ENCODE results near the gene PPP1R1B. TPM values are rescaled to one million over a fixed set of nuclear protein-coding genes. Genes with fewer than 3 reads are reported as not detected.

The PPP1R1B gene
- total RNA-seq, 1 donor from 2014 or later, result 0.55 TPM

DNA sequence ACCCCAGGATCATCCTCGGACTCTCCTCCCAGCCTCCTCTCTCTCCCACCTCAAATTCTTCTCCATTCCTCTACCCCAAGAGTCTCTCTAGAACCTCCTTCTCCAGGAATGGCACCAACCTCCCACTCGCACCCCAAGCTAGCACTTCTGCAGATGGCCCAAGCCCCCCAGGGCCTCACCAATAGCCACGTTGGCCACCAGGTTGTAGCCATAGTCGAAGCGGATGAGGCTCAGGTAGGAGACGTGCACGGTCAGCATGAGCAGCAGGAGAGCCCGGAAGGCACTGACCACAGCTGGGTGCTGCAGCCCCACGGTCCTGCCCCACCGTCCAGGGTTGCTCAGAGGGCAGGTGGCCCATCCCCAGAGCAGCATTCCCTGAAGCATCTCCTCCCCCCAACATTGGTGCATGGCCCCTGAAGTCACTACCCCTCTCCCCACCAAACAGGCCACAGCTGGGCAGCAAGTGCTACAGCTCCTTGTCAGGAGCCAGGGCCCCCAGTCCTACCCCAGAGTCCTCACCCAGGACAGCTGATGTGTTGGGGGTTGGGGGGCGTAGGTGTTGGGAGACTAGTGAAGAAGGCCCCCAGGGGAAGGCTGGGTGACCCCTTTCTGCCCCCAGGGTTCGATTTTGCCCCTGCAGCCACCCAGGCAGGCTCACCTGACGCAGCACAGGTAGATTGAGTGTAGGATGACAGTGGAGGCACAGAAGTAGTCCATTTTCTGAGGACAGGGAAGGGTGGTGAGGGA is 46.8 kb downstream of the PPP1R1B start:
- ATAC-seq (no peak), DNase-seq (no peak)
- intact Hi-C loops (cut with micrococcal nuclease), result no loop called here

DNA sequence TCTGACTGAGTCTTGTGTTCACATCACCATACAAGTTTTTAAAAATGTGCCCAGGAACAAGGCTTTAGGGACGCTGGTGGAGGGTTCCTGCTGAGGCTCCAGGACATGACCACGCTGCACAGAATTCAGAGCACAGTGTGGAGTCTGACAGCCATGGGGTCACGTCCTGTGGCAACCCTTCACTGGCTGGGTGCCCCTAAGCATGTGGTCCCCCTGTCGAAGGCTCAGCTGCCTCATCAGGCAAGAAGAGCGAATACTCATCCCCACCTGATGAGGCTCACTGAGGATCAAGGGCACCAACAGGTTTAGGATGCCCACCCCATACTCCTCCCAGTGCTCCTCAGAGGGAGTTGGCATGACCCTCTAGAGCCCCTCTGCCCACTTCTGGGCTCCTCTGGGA is 47.4 kb downstream of the PPP1R1B start:
- no peak for ATAC-seq
- intact Hi-C loops (cut with micrococcal nuclease), result no loop called here

DNA sequence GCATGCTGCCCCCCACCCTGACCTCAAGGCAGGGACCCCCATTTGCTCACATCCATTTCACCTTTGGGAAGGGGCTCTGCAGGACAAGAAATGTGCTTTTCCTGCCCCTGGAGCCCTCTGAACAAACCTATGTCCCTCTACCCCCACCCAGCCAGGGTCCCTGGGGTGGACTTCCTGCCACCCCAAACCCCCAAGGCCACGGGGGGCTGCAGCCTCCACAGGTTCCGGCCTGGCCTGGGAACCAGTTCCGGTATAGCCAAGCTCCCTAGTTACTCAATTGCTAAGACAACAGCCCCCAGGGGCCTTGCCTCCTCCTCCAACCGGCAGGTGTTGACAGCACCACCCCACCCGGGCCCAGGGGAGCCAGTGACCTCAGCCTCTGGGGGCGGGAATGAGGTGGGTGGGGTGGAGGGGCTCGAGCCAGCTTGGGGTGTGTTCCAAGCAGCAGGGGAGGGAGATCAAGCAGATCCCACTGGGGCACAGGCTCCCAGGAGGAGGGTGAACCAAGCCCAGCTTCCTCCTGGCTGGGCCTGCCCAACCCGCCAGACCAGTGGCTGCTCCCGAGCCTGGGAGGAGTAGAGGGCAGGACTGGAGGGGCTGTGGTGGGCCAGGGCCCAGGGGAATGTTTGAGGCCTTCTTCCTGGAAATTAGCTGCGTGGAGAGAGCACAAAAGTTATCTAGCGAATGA is 48.1 kb downstream of the PPP1R1B start:
- DNase-seq (peak; percentile 71), ATAC-seq (peak; percentile 33)
- intact Hi-C loops (cut with micrococcal nuclease), result no loop called here

More for the DNA sequence above, 47.4 kb downstream of the PPP1R1B start:
- DNase-seq, result no peak

DNA sequence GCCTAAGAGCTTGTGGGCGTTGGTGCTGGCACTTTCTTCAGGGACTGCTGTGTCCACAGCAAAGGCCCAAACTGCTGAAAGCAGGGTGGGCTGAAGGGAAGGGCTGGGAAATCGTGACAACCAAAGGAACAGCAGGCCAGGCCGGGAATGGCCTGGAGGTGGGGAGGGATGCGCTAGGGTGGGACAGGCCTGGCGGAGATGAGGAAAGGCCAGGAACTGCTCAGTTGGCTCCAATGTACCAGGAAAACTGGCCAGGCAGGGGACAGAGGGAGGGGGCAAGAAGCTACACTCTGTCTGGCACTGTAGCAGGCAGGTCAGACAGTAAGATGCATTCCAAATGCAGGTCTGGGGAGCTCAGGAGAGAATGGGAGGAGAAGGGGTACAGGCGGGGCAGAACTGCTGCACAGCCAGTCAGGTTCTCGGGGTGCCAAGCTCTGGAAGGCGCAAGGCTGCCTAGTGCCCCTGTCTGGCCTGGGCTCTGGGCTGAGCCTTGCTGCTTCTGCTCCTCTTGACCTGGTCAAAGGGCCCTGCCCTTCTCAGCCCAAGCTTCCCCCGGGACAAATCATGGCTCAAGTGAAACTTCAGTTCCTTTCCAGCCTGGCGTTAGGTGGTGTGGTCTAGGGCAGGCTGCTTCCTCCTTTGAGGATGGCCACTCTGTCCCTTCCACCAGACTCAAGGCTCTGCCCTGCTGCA is 48.8 kb downstream of the PPP1R1B start:
- DNase-seq, result no peak

DNA sequence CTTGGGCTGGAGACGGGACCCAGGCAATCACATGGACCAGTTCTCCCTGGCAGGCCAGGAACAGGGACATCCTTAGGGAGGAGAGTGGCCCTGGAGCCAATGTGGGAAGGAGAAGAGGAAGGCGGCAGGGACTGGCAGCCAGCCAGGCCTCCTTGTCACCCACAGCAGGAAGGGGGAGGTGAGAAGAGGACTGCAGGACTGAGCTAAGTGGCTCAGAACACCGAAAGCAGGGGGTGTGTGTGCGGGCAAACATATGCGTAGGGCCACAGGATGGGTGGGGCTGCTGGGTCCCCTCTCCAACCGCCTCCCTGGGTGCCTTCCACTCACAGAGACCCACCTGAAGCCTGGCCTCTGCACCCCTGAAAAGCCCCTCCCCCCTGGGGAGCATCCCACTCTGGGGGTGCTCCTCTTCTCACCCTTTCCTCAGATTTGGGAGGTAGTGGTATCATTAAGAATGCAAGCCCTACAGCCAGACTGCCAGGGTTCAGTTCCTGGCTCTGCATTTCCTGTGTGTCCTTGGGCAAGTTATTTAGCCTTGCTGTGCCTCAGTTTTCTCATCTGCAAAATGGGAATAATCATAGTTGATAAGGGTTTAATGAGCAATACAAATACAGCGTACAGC is 49.6 kb downstream of the PPP1R1B start:
- peak; percentile 90 for DNase-seq
- ATAC-seq, result peak; percentile 40
- intact Hi-C loops (cut with micrococcal nuclease), result no loop called here

More for the DNA sequence above, 48.8 kb downstream of the PPP1R1B start:
- intact Hi-C loops (cut with micrococcal nuclease), result no loop called here
- ATAC-seq, result no peak

DNA sequence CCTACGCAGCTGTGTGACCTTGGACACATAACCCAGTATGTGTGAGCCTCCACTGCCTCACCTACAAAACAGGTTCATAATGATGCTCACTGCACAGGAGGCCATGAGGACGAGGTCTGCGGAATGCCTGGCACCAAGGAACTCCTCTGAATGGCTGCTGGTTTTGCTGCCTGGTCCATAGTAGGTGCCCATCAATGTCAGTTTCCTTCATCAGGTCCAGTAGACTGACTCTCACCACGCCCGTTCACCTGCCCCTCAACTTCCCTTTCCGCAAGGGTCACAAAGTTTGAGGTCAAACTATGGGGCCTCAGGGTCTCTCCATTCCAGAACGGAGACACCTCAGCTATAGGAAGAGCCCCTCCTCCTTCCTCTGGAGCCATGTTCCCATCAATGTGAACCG is 50.3 kb downstream of the PPP1R1B start:
- ATAC-seq, result no peak
- DNase-seq, result no peak
- intact Hi-C loops (cut with micrococcal nuclease), result no loop called here

DNA sequence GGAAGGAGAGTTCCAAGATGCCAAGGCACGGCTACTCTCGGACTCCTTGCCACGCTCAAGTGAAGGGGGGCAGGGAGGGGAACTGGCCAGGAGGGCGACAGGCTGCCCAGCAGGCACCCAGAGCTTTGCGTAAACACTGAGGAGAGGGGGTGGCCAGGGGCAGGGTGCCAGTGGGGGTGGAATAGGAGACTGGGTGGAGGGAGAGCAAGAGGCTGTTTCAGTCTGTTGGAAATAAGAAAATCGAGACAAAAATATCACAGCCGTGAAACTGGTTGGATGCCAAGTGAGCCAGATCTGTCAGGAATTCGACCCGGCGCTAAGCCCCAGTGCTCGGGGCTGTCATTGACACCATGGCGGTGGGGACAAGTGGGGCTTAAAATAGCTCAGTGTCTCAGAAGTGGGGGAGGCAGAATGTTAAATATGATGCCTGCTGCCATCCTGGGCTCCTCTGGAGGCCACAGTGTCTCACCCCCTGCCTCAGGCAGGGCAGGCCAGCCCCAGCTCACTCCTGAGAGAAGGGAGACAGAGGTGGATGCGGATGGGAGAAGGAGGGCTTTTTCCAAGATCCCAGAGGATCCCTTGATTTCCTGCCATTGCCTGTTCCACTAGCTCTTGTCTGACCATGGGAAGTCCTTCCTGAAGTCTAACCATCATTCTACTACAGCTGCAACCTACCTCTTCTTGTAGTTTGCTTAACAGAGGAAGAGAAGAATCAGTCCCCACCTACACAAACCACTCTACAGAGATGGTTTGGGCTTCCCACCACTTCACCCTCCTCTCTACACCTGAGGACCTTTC is 51.0 kb downstream of the PPP1R1B start:
- DNase-seq (peak; percentile 85), ATAC-seq (peak; percentile 75)
- intact Hi-C loops (cut with micrococcal nuclease), result no loop called here

DNA sequence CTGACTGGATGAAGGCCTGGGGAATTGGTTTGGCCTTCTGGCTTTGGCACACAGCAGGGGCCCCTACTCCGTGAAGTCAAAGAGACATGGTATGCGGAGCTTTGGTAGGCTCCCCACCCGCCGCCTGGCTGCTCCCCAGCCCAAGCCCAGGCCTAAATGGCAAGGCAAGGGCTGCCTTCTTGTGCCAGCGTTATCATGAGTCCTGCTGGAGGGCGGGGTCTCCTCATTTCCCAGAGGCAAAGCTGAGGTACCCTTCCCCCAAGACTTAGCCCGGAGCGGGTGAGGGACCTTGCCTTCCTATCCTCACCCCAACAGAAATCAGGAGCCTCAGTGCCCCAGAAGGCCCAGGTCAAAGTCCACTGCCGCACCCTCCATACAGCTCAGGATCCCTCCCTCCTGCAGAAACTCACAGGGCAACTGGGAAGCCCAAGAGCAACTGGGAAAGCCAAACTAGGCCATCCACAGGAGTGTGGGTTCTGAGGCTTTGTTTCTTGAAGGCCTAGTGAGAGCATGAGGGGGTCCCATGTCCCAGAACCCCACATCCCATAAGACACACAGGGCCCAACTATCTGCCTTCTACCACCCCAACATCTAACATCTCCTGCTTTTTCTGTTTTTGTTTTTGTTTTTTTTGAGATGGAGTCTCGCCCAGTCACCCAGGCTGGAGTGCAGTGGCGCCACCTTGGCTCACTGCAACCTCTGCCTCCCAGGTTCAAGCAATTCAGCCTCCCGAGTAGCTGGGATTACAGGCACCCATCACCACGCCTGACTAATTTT is 51.8 kb downstream of the PPP1R1B start:
- DNase-seq, result no peak
- intact Hi-C loops (cut with micrococcal nuclease), result no loop called here

DNA sequence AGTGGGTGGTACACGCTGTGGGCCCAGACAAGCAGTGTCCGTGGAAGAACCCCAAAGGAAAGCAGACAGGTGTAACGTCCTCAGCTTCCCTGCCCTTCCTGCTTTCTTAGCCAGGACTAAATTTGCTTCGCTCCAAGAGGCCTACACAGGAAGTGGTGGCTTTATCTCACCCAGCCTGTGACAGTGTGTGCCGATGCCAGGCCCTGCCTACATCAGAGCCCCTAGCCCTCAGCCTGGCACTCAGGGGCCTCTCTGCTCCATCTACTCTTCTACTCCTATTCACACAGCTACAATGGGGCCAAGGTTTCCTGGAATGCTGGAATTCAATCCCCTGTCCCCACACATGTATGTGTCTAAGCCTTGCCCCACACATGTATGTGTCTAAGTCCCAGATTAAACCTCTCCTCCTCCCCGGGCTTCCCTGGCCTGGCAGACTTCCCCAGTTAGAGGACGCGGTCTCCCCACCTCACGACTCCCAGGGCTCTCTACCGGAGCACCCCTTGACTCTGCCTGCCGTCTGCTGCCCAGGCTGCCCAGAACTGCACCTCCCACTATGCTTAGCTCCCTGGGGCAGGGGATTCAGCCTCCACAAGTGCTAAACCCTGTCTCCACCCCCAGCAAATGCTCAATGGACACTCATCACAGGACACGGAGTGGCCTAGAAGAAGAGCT is 52.9 kb downstream of the PPP1R1B start:
- ATAC-seq, result peak; percentile 61

More for the DNA sequence above, 51.8 kb downstream of the PPP1R1B start:
- ATAC-seq, result no peak

DNA sequence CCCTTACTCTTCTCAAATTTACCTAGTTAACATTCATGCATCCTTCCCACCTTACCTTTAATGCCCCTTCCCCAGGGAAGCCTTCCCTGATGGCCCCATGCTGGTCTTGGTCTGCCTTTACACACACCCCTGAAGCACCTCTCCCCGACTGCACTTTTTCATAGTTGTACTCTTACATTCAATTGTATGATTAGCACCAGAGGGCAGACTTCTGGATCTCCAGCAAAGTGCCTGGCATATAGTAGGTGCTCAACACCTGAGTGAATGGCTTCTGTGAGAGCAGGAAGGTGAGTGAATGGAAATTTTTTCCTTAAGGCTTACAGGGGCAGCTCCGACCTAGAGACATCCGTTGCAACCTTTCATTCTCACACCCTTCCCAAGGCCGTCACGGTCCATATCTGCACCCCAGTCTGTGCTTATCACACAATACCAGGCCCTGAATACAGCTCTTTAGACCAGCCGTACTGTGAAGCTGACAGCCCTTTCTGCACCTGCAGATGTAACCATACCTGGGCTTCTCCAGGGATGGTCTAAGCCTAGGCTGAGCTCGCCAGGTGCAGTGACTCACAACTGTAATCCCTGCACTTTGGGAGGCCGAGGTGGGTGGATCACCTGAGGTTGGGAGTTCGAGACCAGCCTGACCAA is 56.7 kb downstream of the PPP1R1B start:
- DNase-seq (no peak), ATAC-seq (no peak)
- intact Hi-C loops (cut with micrococcal nuclease), result no loop called here

More for the DNA sequence above, 52.9 kb downstream of the PPP1R1B start:
- intact Hi-C loops (cut with micrococcal nuclease), result no loop called here
- peak; percentile 74 for DNase-seq

DNA sequence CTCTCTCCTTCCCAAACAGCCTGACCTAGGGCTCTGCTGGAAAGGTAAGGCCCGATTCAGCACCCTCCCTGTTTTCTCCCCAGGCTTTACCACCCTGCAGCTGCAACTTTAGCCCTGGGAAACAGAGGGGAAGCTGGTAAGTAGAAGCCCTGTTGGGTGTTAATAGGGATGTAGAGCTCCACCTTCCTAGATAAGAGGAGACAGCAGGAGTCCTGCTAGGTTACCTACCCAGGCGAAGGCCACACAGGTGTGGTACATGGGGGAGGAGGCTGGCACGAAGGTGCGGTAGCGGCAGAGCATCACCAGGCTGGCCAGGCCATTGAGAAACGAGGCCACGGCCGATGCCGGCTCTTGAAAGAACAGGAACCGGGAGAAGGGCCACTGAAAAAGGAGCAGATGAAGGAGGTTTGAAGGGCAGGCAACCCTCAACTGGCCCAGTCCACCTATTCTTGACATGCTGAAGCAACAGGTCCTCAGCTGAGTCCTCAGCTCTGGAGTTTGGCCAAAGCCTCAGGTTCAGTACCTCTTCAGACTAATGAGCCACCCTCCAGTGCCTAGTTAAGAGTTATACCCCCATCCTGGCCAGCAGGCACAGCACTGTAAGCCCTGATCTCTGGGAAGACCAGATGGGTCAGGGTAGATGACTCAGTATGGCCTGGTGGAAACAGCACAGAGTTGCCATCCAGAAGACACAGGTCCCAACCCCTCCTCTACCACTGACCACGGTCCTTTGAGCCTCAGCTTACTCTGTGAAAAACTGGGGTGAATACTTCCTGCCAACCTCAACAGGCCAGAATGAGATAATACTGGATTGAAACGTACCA is 57.8 kb downstream of the PPP1R1B start:
- intact Hi-C loops (cut with micrococcal nuclease), result no loop called here
- DNase-seq, result peak; percentile 27
- ATAC-seq, result no peak

Other genes with a start within 250 kb of the PPP1R1B start
- 13.4 TPM for gene FBXL20, start 225.3 kb upstream of the PPP1R1B start, total RNA-seq
- gene MED1, start 175.7 kb upstream of the PPP1R1B start, total RNA-seq, result 21.5 TPM
- gene CDK12, start 165.5 kb upstream of the PPP1R1B start, total RNA-seq, result 20.2 TPM
- gene NEUROD2, start 19.0 kb upstream of the PPP1R1B start, total RNA-seq, result not detected
- gene STARD3, start 10.2 kb downstream of the PPP1R1B start, total RNA-seq, result 18.7 TPM
- 4,965 TPM for gene TCAP, start 38.4 kb downstream of the PPP1R1B start, total RNA-seq
- 5.8 TPM for gene PNMT, start 41.5 kb downstream of the PPP1R1B start, total RNA-seq
- gene PGAP3, start 61.1 kb downstream of the PPP1R1B start, total RNA-seq, result 7.3 TPM
- 75.8 TPM for gene ERBB2, start 73.1 kb downstream of the PPP1R1B start, total RNA-seq
- 49.3 TPM for gene MIEN1, start 103.6 kb downstream of the PPP1R1B start, total RNA-seq
- gene GRB7, start 111.0 kb downstream of the PPP1R1B start, total RNA-seq, result 5.1 TPM
- 0.42 TPM for gene IKZF3, start 237.4 kb downstream of the PPP1R1B start, total RNA-seq
- not detected for gene ZPBP2, start 241.2 kb downstream of the PPP1R1B start, total RNA-seq